ENCODE results near the gene HOXB5. TPM values are rescaled to one million over a fixed set of nuclear protein-coding genes. Genes with fewer than 3 reads are reported as not detected.

HOXB5 gene
- total and polyA plus RNA-seq, 2 donors (not counting 1 experiment from before 2014, with no cell fraction given) = not detected

GRCh38 chr17:48577330-48577945 is 16.1 kb downstream of the HOXB5 start:
- Mint-ChIP-seq H3K27ac (no peak overlapping the region), H3K4me3 (peak overlapping the region; percentile 84), H3K4me1 (peaks cover 46% of the 10 kb centered on the region), H3K9me3 (ENCODE audit: insufficient read depth) (no peaks in the 10 kb centered on the region), H3K27me3 (peaks cover 41% of the 10 kb centered on the region)
- intact Hi-C loops (cut with micrococcal nuclease) = loop anchor here (5.0 kb wide), 1 partner anchor 35 kb away; the partner anchor contains the start of gene HOXB7
- H3K36me3 ChIP-seq (replicated peaks in 1 of 2; ENCODE audit: control extremely low read depth in 1 of 2, control insufficient read depth in 1 of 2, extremely low read depth in 1 of 2, insufficient read depth in 2 of 2, low read length in 1 of 2) = no peaks in the 10 kb centered on the region
- TF ChIP-seq CTCF (IDR thresholded peaks at IDR 0.05) = no peak
- no peak for TF ChIP-seq EZH2 (IDR thresholded peaks at IDR 0.05; ENCODE audit: borderline replicate concordance, insufficient read depth, low read depth, low read length, poor library complexity, severe bottlenecking)
- 4% methylated on average over 9 of the region's 19 CpGs for WGBS (ENCODE audit: insufficient coverage)
- H3K9ac ChIP-seq (ENCODE audit: low read length) = peak overlapping the region; percentile 73
- no peaks in the 10 kb centered on the region for H4K20me1 ChIP-seq (ENCODE audit: control insufficient read depth, insufficient read depth, low read length, poor library complexity, severe bottlenecking)
- H3K4me2 ChIP-seq (replicated peaks; ENCODE audit: low read depth, low read length, poor library complexity, severe bottlenecking) = peak overlapping the region; percentile 96
- no peak overlapping the region for H3K27ac ChIP-seq (ENCODE audit: low read length in 2 of 2)
- DNase-seq (peak; percentile 43), ATAC-seq (ENCODE audit: low read depth) (no peak)
- CTCF ChIA-PET = interaction anchor here (1.5 to 1.6 kb wide), 3 partner anchors 16 to 269 kb away, joined by 3 to 4 read pairs (median 4); partner anchors contain the start of gene HOXB5
- POLR2A ChIA-PET = interaction anchor here (0.6 to 0.7 kb wide), 2 partner anchors 746 to 1087 kb away, joined by 3 to 4 read pairs; partner anchors contain the start of genes LRRC46 and MRPL10
- H3K4me3 ChIP-seq (ENCODE audit: control extremely low read depth in 1 of 5, extremely low read depth in 1 of 5, insufficient read depth in 1 of 5, low read depth in 2 of 5, low read length in 4 of 5) = peak overlapping the region in 4 of 5 experiments; percentile 48 to 77 (median 66)
- peaks cover 0 to 58% (median 40%) of the 10 kb centered on the region in 4 experiments for H3K27me3 ChIP-seq (replicated peaks in 1 of 4; ENCODE audit: control extremely low read depth in 1 of 4, control insufficient read depth in 3 of 4, insufficient read depth in 4 of 4, low read length in 3 of 4)
- H2AFZ ChIP-seq (ENCODE audit: insufficient read depth, low read depth, low read length, poor library complexity, severe bottlenecking) = peak overlapping the region; percentile 92
- H3K9me3 ChIP-seq (ENCODE audit: control extremely low read depth in 1 of 3, control insufficient read depth in 2 of 3, insufficient read depth in 1 of 3, low read length in 2 of 3) = peaks cover 0 to 26% (median 0%) of the 10 kb centered on the region in 3 donors
- peaks cover 47 to 48% of the 10 kb centered on the region in 2 donors for H3K4me1 ChIP-seq (ENCODE audit: control insufficient read depth in 2 of 2, insufficient read depth in 2 of 2, low read length in 2 of 2)
- no peaks in the 10 kb centered on the region for H3K79me2 ChIP-seq (ENCODE audit: control insufficient read depth, insufficient read depth, low read length)
